Neural progenitor cell (in vitro differentiated cells): ENCODE data around the gene MYLK3. TPM values are rescaled to one million over a fixed set of nuclear protein-coding genes. Genes with fewer than 3 reads are reported as not detected.

ENCODE experiments used
- DNase-seq: peaks from one replicate; pipeline ENCODE4 v3.0.0-alpha.2; 2016; ENCODE audit warnings: low spot score
- H2AFZ ChIP-seq: fragments of 200-600 bp; sonication (generic); replicated peaks from 2 replicates; pipeline ENCODE4 v1.6.1; 2016; ENCODE audit warnings: antibody characterized with exemption
- H3F3A ChIP-seq: fragments of 200-600 bp; sonication (generic); 2 replicates; pipeline ENCODE4 v1.6.1; 2016; ENCODE audit warnings: antibody characterized with exemption, low read depth
- H3K27ac ChIP-seq: fragments of 200-600 bp; sonication (generic); 2 replicates; pipeline ENCODE4 v1.5.1; 2016; ENCODE audit warnings: mild to moderate bottlenecking
- H3K27me3 ChIP-seq: fragments of 200-600 bp; sonication (generic); 2 replicates; pipeline ENCODE4 v1.6.1; 2016; ENCODE audit warnings: mild to moderate bottlenecking, moderate library complexity
- H3K36me3 ChIP-seq: fragments of 200-600 bp; sonication (generic); 2 replicates; pipeline ENCODE4 v1.5.1; 2016
- H3K4me1 ChIP-seq: fragments of 200-600 bp; sonication (generic); 2 replicates; pipeline ENCODE4 v1.6.1; 2016; ENCODE audit warnings: mixed run types
- H3K4me2 ChIP-seq: fragments of 200-600 bp; sonication (generic); 2 replicates; pipeline ENCODE4 v1.6.1; 2016
- H3K4me3 ChIP-seq: fragments of 200-600 bp; sonication (generic); 2 replicates; pipeline ENCODE4 v1.5.1; 2016
- H3K79me2 ChIP-seq: fragments of 200-600 bp; sonication (generic); 2 replicates; pipeline ENCODE4 v1.6.1; 2016; ENCODE audit warnings: low read depth
- H3K9ac ChIP-seq: fragments of 200-600 bp; sonication (generic); 2 replicates; pipeline ENCODE4 v1.6.1; 2016
- H3K9me3 ChIP-seq: fragments of 200-600 bp; sonication (generic); 2 replicates; pipeline ENCODE4 v1.5.1; 2016; ENCODE audit warnings: low read depth
- H4K20me1 ChIP-seq: fragments of 200-600 bp; sonication (generic); 2 replicates; pipeline ENCODE4 v1.6.1; 2016; ENCODE audit warnings: low read depth
- H3K27ac Mint-ChIP-seq: 3 replicates; pipeline ENCODE4 v1.8.0; 2021; ENCODE audit warnings: mixed read lengths
- H3K27me3 Mint-ChIP-seq: 2 replicates; pipeline ENCODE4 v1.8.0; 2022; ENCODE audit warnings: low read depth, mild to moderate bottlenecking, inconsistent platforms, moderate library complexity, mixed read lengths; ENCODE audit not compliant: insufficient read depth
- H3K36me3 Mint-ChIP-seq: 3 replicates; pipeline ENCODE4 v1.8.0; 2021; ENCODE audit warnings: mixed read lengths
- H3K4me1 Mint-ChIP-seq: 3 replicates; pipeline ENCODE4 v1.8.0; 2021; ENCODE audit warnings: mixed read lengths
- H3K4me3 Mint-ChIP-seq: 3 replicates; pipeline ENCODE4 v1.8.0; 2021; ENCODE audit warnings: mild to moderate bottlenecking, moderate library complexity, mixed read lengths
- H3K9me3 Mint-ChIP-seq: 3 replicates; pipeline ENCODE4 v1.8.0; 2020; ENCODE audit warnings: mixed read lengths
- EZH2 ChIP-seq: fragments of 200-600 bp; sonication (generic); IDR thresholded peaks from 2 replicates; pipeline ENCODE4 v1.6.1; 2017; ENCODE audit warnings: antibody characterized with exemption, mild to moderate bottlenecking, moderate library complexity
- EZH2phosphoT487 ChIP-seq: fragments of 200-600 bp; sonication (generic); IDR thresholded peaks from 2 replicates; pipeline ENCODE4 v1.6.1; 2017; ENCODE audit warnings: antibody characterized with exemption
- total RNA-seq: library from RNA; depleted of rRNA; stranded (reverse); fragments of >200 nt; gene quantifications from 2 replicates; pipeline ENCODE4 v1.2.3, GENCODE V29; 2015; ENCODE audit warnings: low replicate concordance
- TF ChIP-seq, protein P1 (sequence below): fragments of 200-600 bp; sonication (generic); IDR thresholded peaks from 2 replicates; pipeline ENCODE4 v1.5.1; 2017; ENCODE audit warnings: antibody characterized with exemption, mild to moderate bottlenecking

The MYLK3 gene
- total RNA-seq, 1 donor from 2014 or later: 1.6 TPM

DNA sequence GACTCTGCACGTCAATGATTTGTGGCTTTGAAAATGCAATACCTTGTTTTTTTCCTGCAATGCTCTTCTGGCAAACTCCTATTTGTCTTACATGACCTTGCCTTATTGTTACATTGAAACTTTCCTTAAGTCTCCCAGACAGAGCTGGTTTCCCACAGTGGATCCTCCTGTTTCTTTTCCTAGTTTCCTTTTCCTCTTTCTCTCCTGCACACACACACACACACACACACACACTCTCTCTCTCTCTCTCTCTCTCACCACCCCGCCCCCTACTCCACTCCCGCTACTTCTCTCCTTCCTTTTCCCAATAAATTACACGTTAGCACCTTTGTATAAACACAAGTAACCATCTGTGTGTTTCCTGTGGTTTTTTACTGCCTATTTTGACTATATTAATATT lies 56.4 kb downstream of the MYLK3 start:
- Mint-ChIP-seq H3K4me1 (peaks cover 41% of the 10 kb centered on the region), H3K27me3 (peaks cover 2% of the 10 kb centered on the region), H3K36me3 (peaks cover 29% of the 10 kb centered on the region), H3K9me3 (no peaks in the 10 kb centered on the region), H3K27ac (no peak overlapping the region), H3K4me3 (no peak overlapping the region)
- no peak overlapping the region for H3K9ac ChIP-seq
- no peak for DNase-seq
- peaks cover 56% of the 10 kb centered on the region for H3F3A ChIP-seq
- no peak overlapping the region for H3K27ac ChIP-seq
- H2AFZ ChIP-seq: no peak overlapping the region
- no peaks in the 10 kb centered on the region for H3K27me3 ChIP-seq
- H3K4me3 ChIP-seq: peak overlapping the region; percentile 73
- peaks cover 52% of the 10 kb centered on the region for H4K20me1 ChIP-seq
- H3K79me2 ChIP-seq: peaks cover 65% of the 10 kb centered on the region
- TF ChIP-seq, protein P1, sequence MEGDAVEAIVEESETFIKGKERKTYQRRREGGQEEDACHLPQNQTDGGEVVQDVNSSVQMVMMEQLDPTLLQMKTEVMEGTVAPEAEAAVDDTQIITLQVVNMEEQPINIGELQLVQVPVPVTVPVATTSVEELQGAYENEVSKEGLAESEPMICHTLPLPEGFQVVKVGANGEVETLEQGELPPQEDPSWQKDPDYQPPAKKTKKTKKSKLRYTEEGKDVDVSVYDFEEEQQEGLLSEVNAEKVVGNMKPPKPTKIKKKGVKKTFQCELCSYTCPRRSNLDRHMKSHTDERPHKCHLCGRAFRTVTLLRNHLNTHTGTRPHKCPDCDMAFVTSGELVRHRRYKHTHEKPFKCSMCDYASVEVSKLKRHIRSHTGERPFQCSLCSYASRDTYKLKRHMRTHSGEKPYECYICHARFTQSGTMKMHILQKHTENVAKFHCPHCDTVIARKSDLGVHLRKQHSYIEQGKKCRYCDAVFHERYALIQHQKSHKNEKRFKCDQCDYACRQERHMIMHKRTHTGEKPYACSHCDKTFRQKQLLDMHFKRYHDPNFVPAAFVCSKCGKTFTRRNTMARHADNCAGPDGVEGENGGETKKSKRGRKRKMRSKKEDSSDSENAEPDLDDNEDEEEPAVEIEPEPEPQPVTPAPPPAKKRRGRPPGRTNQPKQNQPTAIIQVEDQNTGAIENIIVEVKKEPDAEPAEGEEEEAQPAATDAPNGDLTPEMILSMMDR: no peak
- TF ChIP-seq EZH2phosphoT487 (no peak), EZH2 (no peak)
- H3K9me3 ChIP-seq: no peaks in the 10 kb centered on the region
- H3K4me2 ChIP-seq: peak overlapping the region; percentile 92
- H3K4me1 ChIP-seq: peaks cover 28% of the 10 kb centered on the region
- peaks cover 24% of the 10 kb centered on the region for H3K36me3 ChIP-seq

DNA sequence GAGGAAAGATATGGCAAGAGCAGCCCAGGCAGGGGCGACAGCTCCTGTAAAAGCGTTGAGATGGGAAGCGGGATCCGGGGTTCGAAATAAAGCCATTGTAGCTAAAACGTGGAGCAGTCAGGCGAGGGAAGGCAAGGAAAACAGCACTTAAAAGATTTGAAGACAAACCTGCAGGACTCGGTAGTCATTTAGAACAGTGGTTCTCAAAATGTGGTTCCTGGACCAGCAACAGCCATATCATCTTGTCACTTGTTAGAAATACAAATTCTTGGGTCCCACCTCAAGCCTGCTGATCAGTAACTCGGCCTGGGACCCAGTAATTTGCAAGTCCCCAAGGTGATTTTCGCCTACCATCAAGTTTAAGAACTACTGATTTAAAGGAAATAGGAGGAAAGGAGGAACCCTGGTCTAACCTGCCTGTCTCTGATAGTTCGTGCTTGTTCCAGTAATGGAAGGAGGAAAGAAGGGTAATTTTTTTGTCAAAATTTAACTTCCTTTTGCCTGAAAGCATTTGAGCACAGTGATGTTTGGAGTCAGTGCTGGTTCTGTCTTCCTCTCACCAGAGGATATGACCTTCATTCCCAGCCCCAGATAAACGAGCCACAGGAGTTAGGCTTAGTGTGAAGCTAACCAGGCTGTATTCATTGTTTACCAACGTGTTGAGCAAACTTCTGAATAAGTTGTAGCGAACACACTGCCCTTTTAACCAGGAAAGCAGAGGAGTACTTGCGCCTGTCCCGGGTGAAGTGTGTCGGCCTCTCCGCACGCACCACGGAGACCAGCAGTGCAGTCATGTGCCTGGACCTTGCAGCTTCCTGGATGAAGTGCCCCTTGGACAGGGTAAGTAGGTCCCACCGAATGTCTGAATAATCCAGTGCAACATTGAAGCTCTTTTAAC lies 57.6 kb downstream of the MYLK3 start:
- Histone ChIP-seq H3K9ac (peak overlapping the region; percentile 88), H4K20me1 (peaks cover 64% of the 10 kb centered on the region), H2AFZ (no peak overlapping the region), H3K4me2 (peak overlapping the region; percentile 92), H3K79me2 (peaks cover 77% of the 10 kb centered on the region), H3K4me1 (peaks cover 31% of the 10 kb centered on the region), H3K27me3 (no peaks in the 10 kb centered on the region), H3K4me3 (peak overlapping the region; percentile 73), H3K9me3 (no peaks in the 10 kb centered on the region), H3F3A (peaks cover 44% of the 10 kb centered on the region), H3K36me3 (peaks cover 19% of the 10 kb centered on the region), H3K27ac (no peak overlapping the region)
- Mint-ChIP-seq H3K27ac (peak overlapping the region; percentile 53), H3K27me3 (peaks cover 2% of the 10 kb centered on the region), H3K4me1 (peaks cover 43% of the 10 kb centered on the region), H3K36me3 (peaks cover 25% of the 10 kb centered on the region), H3K9me3 (no peaks in the 10 kb centered on the region), H3K4me3 (no peak overlapping the region)
- peak; percentile 2 for DNase-seq
- TF ChIP-seq EZH2phosphoT487: no peak
- no peak for TF ChIP-seq EZH2
- TF ChIP-seq, protein P1: no peak

DNA sequence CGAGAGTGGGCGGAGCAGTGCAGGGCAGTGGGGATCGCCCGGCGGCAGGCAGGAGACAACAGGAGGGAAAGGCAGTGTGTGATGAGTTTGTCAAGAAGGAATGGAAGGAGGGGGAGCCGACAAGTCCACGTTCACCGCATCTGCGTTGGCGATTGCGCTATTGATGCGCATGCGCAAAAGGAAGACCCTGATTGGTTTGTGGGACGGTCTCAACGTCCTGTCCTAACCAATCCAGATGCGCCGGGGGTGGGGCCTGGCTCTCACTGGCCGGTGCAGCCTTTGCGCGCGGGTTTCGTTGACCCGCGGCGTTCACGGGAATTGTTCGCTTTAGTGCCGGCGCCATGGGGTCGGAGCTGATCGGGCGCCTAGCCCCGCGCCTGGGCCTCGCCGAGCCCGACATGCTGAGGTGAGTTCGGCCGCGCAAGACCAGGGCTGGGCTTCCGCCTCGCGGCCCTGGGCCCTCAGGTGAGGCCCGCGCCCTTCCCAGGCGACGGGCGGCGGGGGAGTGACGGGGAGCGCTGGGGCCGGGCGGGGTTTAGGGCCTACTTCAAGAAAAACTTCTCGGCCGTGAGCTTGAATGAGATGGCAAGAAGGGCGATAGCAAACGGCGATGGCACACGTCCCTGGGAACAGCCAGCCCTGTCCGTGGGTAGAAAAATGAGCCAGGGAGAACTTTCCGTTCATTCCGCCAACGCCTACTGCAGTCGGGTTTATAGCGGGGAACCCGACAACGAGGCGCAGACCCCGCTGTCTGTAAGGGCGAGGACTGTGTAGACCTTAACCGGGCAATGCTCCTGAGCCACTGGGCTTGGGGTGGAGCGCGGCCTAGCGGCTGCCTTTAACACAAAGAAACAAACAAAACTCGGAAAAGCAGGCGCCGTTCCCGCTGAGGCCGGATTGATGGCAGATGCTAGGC lies 58.5 kb downstream of the MYLK3 start, which contains the start of gene ORC6:
Gene ORC6 (plus strand): TSS at position 295 of the 916 bp plus-strand sequence. CDS start 47 bp downstream, at position 342.
- H3F3A ChIP-seq: peaks cover 35% of the 10 kb centered on the region
- H3K27ac ChIP-seq: peak within 1 kb of the TSS; percentile 82
- H3K9me3 Mint-ChIP-seq: no peaks in the 10 kb centered on the region
- H3K79me2 ChIP-seq: peaks cover 83% of the 10 kb centered on the region
- peak; percentile 98 for DNase-seq
- H3K9me3 ChIP-seq: no peaks in the 10 kb centered on the region
- H3K27ac Mint-ChIP-seq: peak within 1 kb of the TSS; percentile 94
- peaks cover 2% of the 10 kb centered on the region for H3K27me3 Mint-ChIP-seq
- H3K9ac ChIP-seq: peak within 1 kb of the TSS; percentile 88
- H3K4me1 Mint-ChIP-seq: peaks cover 46% of the 10 kb centered on the region
- TF ChIP-seq EZH2 (no peak), EZH2phosphoT487 (no peak)
- TF ChIP-seq, protein P1: peak; percentile 60
- no peak within 1 kb of the TSS for H3K4me3 Mint-ChIP-seq
- H3K36me3 ChIP-seq: peaks cover 11% of the 10 kb centered on the region
- H3K4me3 ChIP-seq: peak within 1 kb of the TSS; percentile 73
- H3K36me3 Mint-ChIP-seq: peaks cover 17% of the 10 kb centered on the region
- H2AFZ ChIP-seq: peak within 1 kb of the TSS; percentile 85
- H3K27me3 ChIP-seq: no peaks in the 10 kb centered on the region
- peaks cover 73% of the 10 kb centered on the region for H4K20me1 ChIP-seq
- peaks cover 31% of the 10 kb centered on the region for H3K4me1 ChIP-seq
- H3K4me2 ChIP-seq: peak within 1 kb of the TSS; percentile 92
